HL-60 (cell line): Measurements from ENCODE around the gene RBMS3.

Source experiments
- CTCF ChIP-seq: IDR thresholded peaks from one replicate; pipeline ENCODE4 v1.5.1; 2011; ENCODE audit warnings: low read length, control low read depth, inconsistent platforms; ENCODE audit not compliant: insufficient read depth
- GABPA ChIP-seq: IDR thresholded peaks from 2 replicates; pipeline ENCODE4 v1.6.1; 2012; ENCODE audit warnings: low read depth
- POLR2AphosphoS5 ChIP-seq: IDR thresholded peaks from 2 replicates; pipeline ENCODE4 v1.6.1; 2012; ENCODE audit warnings: low read depth
- REST ChIP-seq: IDR thresholded peaks from 2 replicates; pipeline ENCODE4 v1.6.1; 2012; ENCODE audit warnings: low read depth; ENCODE audit not compliant: insufficient replicate concordance

- TF ChIP-seq CTCF: no peak
- no peak for TF ChIP-seq GABPA
- no peak for TF ChIP-seq POLR2AphosphoS5
- TF ChIP-seq REST: no peak
These were observed 483.9 kb downstream of the RBMS3 start for GRCh38 chr3:29764603-29765254.
